HG03139 (cell line): ENCODE results near the gene DDAH1.
A peak's percentile ranks its signal among the peaks of the same experiment; 100 is the strongest.
"Not testable (repeated sequence)": the region's sequence is repeated elsewhere in the genome, so short reads cannot be mapped to it uniquely, and the experiment has no call there.

ENCODE experiments used
- ATAC-seq: cut with Tn5 transposase; IDR thresholded peaks from one replicate; pipeline ENCODE4 v1.9.1; 2021; ENCODE audit not compliant: unreplicated experiment

DDAH1 gene

DNA sequence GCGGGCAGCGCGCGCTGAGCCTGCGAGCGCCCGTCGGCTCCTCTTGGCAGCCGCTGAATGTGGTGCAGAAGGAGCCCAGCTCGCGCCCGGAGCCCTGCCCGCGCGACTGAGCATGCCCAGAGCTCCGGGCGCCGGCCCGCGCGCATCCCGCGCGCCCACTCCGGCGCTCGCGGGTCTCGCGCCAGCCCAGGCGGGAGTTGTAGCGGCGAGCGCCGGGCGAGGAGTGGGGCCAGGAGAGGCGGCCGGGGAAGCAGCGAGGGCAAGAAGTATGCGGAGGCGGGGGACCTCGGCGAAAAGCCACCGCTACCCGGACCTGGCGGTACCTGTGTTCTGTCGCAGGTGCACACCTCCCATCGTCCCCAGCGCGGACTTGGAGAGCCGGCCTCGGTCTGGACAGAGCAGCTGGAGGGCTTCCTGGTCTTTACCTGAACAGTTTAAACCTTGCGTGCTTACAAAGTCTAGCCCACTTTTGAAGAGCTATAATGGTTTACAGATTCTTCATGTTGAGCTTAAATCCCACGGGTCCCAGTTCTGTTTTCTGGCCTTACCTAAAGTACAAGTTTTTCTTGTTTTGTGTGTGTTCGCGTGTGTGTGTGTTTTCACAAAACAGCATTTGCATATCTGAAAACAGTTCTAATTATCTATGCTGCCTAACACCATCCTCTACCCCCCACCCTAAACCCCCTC is at the start of gene DDAH1:
TSS of gene DDAH1 (minus strand) at position 61 of the 687 bp plus-strand sequence. CDS start 114 bp downstream, outside the sequence.
- peak; percentile 38 for ATAC-seq

DNA sequence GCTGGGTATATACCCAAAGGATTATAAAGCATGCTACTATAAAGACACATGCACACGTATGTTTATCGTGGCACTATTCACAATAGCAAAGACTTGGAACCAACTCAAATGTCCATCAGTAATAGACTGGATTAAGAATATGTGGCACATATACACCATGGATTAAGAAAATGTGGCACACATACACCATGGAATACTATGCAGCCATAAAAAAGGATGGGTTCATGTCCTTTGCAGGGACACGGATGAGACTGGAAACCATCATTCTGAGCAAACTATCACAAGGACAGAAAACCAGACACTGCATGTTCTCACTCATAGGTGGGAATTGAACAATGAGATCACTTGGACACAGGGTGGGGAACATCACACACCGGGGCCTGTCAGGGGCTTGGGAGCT is 49.0 kb upstream of the DDAH1 start:
- not testable (repeated sequence) for ATAC-seq

DNA sequence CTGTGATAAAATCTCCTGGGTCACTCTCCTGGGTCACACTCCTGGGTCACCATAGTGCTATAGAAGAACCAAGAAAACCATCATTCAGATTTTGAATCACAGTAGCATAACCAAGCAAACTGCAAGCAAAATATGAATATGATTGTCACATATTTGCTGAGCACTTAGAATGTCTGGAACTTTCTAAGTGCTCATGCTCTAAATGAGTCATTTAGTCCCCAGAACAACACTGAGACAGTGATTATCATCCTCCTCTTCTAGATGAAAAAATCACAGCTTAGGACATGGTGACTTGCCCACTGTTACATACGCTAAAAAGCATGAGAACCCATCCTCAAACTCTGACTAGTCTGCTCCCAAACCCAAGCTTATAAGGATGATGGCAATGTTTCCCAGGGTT is 39.5 kb upstream of the DDAH1 start:
- ATAC-seq = no peak

DNA sequence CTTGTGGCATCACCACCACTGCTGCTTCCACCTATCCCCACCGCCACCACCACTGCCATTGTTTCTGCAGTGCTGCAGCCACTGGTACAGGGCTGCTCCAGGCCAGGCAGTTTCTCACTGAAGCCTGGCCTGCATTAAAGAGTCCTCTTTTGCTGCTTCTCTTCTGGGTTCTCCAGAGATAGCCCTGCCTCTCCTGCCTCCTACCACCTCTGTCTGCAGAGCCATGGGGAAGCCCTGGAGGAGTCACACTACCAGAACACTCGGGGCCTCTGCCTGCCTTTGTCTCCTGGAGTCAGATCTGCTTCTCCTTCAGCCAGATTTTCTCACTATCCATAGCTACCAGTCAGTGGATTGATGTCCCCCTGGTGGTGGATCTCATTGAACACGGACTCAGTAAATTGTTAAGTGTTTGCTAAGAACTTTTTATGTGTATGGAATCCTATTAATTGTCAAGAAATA is 37.7 kb upstream of the DDAH1 start:
- no peak for ATAC-seq

DNA sequence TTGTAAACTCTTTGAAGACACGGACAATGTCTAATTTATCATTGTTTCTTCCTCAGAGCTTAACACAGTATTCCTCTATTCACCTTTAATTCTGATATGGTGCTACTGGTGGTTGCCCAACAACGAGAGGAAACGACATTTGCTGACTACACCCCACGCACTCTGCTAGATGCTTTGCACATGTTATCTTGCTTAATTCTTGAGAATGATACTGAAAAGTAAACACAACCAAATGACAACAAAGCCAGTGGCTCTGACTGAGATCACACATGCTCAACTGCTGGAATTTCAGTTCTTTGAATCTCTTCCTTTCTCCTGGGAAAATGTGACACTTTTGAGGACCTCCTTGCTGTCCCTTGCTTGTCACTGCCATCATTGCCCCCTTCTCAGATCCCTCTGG is 37.2 kb upstream of the DDAH1 start:
- no peak for ATAC-seq

DNA sequence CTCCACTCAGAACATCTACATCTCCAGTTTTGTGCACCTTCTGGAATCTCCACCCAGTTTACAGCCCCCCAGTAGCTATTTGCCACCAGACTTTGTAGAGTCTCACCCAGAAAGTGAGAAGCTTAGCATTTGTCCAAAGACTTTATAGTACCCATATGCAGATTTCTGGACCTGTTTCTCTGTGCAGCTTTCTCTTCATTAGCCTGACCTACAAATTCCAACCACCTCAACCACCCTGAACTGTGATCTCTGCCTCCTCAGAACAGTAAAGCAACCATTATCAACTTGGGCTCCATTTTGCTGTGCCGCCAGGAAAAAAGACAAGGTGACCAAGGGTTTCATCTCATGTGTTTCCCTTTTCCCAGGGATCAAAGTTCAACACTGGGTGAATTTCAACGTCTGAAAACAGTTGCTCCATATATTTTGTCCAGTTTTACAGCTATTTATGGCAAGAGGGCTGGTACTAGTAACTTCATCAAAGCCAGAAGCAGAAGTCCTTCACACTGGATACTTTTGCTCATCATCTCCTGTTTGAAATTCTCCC is 36.5 kb upstream of the DDAH1 start:
- ATAC-seq = no peak

DNA sequence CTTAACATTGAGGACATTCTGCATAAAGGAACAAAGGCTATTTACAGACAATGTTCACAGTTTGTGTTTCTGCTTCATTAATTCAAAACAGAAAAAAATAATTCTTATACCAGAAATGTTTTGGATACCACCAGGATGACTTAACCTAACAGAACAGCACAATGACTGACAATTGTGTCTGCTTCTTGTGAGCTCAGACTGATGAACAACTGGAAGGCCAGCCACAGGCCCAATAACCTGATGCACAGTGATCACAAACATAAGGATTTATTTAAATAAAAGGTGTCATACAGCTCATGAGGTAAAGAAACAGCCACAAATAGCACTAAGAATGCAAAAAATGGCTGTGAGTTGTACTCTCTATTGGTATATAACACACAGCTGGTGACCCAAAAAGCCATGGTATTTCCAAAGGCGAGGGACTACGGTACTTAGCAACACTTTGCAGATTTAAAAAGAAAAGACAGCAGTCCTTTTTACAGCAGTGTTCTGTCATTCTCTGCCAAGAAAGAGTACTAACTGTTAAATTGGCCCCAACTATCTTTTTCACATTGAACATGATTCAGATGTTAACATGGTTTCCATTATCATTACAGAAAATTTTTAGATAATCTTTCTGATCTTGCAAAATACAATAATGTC is 32.1 kb upstream of the DDAH1 start:
- ATAC-seq = no peak

DNA sequence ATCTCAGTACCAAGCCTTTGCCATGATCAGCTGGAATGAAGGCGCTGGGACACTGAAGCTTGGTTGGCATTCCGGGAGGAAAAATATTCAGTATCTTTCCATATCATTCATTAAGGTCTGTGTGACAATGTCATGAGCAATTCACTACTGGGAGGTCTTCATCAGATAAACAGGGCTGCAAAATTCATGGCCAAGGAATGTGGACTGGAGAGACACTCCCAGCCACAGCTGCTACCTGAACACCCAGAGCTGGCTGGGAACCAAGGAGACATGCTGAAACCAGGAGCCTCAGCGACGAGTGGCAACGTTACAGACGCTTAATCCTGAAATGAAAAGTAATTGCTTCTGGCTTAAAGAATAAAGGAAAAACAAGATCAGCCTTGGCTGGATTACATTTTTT is 30.6 kb upstream of the DDAH1 start:
- no peak for ATAC-seq

DNA sequence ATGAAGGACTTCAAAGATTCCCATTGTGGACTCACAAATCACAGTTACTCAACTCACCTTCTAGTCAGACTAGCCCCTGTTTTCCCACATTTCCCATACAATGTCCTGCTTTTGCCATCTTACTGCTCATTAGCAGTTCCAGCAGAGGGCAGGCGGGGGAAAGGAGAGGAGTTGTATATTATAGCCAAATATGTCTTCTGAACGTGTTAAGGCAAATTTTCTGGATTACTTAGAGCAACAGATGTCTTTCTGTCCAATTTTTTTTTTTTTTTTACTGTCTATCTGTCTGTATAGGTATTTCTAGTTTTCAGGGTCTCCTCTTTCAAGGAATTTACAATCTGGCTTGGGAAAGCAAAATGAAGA is 29.9 kb upstream of the DDAH1 start:
- no peak for ATAC-seq

DNA sequence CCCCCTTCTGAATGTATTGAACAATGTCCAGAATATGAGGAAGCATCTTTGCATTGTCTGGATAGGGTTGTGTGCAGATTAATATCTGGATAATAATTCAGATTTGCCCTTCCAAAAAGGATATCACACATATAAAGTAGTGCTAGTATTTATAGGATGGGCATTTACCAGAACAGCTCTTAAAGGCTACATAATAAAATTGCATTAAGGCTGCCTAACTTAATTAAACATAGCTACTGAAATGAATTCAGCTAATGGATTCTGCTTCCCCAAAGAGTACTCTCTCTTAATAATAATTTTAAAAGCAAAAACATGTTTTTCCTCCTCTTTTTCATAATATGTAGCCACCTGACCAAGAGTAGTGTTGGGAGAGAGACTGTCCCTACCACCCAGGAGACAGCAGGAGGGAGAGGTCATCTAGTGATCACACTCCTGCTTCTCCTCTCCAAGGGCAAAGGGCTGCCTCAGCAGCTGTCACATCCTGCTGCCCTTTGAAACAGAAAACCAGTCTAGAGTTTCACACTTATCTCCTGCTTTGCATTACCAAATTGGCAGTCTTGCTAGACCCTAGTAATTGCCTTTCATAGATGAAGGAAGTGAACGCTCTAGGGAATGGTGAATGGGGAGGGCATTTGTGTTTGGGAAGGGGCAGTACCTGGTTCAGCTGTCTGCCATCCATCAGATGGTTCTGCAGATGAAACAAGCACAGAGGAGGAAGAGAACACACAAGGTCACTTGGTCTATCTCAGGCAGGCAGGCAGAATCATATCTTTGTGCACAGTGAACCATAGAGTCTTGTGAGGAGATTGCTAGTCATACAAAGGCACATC is 29.3 kb upstream of the DDAH1 start:
- ATAC-seq = no peak

DNA sequence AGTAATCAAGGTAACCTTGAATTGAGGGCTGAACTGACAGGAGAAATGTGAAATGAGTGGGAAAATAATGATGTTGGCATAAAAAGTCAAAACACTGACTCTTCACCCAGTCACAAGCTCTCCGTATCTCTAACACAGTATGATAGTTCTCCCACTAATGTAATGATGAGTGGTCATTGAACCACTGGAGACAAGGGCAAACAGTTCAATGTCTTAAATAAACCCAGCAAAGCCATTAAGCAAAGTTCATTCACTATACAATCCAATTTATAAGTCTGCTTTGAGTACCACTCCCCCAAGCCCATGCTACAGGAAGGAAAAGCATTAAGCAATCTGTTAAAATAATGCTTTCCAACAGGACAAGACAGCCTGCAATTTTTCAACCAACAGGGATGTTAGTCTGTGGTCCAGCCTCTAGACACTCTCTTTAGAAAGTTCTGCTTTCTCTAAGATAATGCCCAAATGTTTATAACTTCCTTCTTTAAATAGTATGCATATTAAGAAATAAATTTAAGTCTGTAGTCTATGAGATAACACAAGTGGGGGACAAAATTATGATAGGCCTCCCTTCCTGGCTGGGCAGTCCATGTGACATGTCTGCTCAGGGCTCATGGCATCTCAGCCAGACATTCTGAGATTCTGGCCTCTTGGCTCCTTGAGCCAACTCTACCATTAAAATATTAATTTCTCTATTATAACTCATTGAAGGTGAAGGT is 25.5 kb upstream of the DDAH1 start:
- no peak for ATAC-seq

DNA sequence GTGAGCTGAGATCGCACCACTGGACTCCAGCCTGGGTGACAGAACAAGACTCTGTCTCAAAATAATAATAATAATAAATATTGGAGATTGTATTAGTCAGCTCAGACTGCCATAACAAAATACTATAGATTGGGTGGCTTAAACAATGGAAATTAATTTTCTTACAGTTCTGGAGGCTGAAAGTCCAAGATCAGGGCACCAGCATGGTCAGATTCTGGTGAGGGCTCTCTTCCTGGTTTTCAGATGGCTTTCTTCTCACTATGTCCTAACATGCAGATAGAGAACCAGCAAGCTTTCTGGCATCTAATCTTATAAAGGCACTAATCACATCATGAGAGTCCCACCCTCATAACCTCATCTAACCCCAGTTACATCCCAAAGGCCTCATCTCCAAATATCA is 23.2 kb upstream of the DDAH1 start:
- ATAC-seq = no peak

DNA sequence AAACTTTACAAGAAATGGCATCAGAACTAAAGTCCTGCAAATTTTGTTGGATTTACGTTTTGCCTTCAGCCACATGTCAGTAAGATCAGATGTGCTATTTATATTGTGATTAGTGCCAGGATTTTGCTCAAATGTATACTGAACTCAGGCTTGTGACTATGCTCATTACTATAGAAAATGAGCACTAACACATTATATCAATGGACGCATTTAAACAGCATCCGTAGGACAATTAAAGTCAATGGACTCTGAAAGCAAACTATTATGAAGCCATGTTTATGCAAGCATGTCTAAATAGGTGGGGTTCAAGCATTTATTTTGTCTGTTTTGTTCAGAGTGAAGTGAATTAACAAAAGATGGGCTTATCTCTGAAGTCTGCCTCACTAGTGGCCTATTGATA is 20.6 kb upstream of the DDAH1 start:
- ATAC-seq = no peak

DNA sequence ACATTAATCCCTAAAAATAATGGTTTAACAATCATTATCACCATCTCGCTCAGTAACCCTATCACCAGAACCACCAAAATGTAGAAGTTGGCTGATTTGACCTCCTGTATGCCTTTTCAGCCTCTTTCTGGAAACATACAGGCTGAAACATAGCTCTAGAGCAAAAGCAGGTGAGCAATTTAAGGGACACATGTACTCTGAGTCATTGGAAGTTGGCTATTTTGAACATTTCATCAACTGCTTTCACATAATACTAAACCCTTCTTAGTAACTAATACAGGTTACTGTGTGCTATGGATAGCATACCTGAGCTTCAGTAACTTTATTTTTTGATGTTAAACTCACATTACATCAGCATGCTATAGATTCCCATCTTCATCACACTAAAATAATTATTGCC is 19.8 kb upstream of the DDAH1 start:
- no peak for ATAC-seq

DNA sequence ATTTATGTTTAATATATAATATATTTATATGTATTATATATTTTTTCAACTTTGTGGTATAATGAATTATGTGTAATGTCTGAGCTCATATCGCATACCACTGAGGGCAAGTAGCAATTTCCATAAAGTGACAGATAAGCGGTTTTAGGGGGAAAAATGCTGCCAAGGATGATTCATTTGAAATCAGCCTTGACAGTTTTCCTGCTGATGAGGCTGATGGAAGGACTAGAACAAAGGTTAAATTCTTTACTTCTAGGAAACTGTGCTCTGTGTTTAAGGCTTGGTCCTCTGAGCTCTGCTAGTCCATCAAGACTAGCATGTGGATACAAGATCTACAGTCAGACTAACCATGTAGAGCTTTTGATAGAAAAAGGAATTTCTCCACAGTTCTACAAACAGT is 19.3 kb upstream of the DDAH1 start:
- ATAC-seq = no peak

DNA sequence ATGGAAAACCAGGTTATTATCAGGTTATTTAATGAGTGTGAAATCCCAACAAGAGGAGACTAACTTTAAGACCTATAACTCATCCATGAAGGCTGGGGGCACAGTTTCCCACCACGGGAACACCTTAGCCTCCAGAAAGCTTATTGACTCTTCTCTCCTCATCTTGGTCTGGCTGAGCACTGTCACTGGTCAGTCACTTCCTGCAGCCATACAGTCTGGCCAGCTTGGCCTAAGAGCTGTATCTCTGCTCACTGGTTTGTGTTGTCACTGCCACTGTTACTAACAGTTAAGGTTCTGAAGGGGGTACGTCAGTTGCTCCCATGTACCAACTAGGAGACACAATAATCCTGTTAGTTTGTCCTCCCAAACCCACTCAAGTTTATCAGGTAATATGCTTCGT is 16.7 kb upstream of the DDAH1 start:
- no peak for ATAC-seq

DNA sequence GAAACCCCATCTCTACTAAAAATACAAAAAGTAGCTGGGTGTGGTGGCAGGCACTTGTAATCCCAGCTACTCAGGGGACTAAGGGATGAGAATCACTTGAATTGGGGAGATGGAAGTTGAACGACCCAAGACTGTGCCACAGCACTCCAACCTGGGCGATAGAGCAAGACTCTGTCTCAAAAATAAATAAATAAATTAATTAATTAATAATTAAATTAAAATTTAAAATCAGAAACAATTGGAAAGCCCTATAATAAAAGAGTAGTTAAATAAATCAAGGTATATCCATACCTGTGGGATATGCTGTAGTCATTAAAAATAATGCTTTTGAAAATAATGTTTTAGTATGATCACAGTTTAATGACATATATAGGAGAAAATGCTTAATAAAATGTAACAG is 15.6 kb upstream of the DDAH1 start:
- ATAC-seq = no peak

DNA sequence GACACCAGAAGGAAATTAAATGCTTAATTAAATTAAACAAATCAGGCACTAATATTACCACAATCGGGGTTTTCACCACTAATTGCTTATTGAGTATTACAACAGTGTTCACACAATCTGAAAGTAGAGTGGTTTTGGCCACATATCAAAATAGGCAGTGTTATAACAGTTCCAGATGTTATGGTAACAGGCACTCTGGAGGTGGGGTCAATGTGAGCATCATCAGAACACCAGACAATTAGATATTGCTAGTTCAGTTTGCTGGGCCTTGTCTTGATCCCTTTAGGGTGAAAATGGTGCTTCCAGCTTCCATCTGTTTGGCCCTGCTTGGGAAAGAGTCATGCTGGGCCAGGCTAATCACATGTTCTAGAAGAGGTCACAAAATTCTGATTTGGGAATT is 14.5 kb upstream of the DDAH1 start:
- no peak for ATAC-seq

DNA sequence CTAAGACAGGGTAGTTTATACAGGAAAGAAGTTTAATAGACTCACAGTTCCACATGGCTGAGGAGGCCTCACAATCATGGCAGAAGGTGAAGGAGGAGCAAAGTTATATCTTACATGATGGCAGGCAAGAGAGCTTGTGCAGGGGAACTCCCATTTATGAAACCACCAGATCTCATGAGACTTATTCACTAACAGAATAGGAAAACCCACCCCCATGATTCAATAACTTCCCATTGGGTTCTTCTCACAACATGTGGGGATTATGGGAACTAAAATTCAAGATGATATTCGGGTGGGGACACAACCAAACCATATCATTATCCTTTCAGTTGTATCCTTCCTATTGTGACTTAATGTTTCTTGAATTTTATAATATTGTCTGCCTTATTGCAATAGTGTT is 13.4 kb upstream of the DDAH1 start:
- no peak for ATAC-seq

DNA sequence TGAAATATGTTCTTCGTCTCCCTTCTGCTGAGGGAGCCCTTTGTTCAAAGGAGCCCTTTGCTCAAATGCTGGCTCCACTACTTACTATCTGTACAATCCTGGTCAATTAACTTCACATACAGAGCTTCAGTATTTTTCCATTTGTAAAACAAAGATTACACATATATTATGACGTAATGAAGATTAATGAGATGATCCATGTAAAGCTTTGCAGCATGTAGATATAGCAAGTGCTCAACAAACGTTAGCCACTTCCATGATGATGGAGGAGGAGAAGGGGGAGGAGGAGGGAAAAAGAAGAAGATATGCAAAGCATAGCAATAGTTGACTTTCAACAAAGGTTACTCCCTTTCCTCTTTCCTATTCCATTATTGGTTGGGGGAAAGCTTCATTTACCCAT is 10.1 kb upstream of the DDAH1 start:
- ATAC-seq = no peak

DNA sequence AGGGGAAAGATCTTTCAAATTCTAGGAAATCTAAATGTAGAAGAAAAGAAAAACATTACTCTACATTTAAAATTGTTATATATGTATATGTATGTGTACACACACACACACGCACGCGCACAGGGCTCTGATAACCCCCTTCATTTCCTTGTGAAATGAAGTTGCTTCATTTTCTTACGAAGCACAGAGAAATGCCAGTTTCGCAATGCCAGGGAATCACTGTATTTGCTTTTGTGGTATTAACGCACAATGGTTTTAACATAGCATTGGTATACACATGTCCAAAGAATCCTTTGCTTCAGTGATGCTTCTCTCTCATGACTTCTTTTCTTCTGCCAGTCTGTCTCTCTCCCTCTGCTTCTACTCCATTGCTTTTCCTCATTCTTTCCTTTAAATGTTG is 8.4 kb upstream of the DDAH1 start:
- ATAC-seq = no peak
